Cardiac septum (tissue), 1 donor: ENCODE measurements around the gene NUP50. TPM values are rescaled to one million over a fixed set of nuclear protein-coding genes. Genes with fewer than 3 reads are reported as not detected.

Source experiments
- DNase-seq: peaks from one replicate; pipeline ENCODE4 v3.0.0-alpha.2; 2020; ENCODE audit warnings: low spot score
- intact Hi-C: fragments of 100-400 bp; cut with DNase I; formaldehyde crosslinking; loops from one replicate; pipeline ENCODE4 v1.14.0; 2022
- long read RNA-seq: library from polyadenylated mRNA; unstranded; transcript quantifications from one replicate; pipeline ENCODE4 v2.0.0, GENCODE V29; 2021
- total RNA-seq: library from RNA; stranded (reverse); fragmentation: NEBNext Ultra II Directional; extraction: Animal tissue kit (Norgen Biotek cat#: 25700); gene quantifications from one replicate; pipeline ENCODE4 v1.2.1, GENCODE V29; 2021
- donor health status: DM: no; HTN: no; CAD: no.

Gene NUP50, protein sequence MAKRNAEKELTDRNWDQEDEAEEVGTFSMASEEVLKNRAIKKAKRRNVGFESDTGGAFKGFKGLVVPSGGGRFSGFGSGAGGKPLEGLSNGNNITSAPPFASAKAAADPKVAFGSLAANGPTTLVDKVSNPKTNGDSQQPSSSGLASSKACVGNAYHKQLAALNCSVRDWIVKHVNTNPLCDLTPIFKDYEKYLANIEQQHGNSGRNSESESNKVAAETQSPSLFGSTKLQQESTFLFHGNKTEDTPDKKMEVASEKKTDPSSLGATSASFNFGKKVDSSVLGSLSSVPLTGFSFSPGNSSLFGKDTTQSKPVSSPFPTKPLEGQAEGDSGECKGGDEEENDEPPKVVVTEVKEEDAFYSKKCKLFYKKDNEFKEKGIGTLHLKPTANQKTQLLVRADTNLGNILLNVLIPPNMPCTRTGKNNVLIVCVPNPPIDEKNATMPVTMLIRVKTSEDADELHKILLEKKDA
- 13.4 TPM for total RNA-seq
- long read RNA-seq, full-length matches to known transcripts, result 16 of 19 reads
- long read RNA-seq, partial matches to known transcripts, result 0 of 19 reads
- long read RNA-seq, other reads (novel, unspliced or antisense), result 3 of 19 reads

DNA sequence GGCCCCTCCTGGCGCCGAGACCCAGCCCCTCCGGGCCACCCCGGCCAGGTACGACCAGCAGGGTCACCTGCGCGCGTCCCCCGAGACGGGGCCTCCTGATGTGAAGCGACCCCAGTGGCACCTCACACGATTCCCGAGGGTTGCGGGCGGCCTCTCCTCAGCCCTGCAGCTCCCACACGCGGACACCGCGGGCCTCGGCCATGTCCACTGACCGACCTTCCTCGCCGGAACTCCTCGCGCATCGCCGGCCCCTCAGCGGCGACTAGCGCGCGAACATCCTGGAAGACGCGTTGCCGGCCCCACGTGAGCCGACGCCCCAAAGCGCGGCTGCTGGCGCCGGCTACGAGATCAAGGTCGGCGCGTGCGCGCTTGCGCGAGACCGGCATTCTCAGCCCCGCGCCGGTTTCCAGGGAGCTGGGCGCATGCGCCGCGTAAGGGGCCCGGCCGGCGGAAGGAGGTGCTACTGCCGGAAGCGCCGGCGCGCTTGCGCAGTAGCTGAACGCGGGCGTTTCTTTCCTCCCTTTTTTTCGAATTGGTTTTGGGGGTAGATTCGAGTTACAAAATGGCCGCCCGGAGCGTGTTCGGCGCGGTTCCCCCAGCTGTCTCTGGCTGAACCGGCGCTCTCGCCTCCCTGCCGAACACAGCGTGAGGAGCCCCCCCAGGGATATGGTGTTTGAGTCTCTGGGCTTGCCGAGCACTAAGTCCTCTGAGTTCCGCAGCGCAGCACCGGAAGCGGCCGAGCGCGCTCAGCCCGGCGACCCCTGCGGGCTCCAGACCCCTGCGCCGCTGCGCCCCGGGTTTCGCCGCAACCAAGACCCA lies at the start of gene NUP50:
Gene NUP50, plus strand, starts transcription at position 475 of the 819 bp plus-strand sequence. CDS start 4,253 bp downstream, outside the sequence.
- intact Hi-C loops, result loop anchor here (10.0 kb wide), 1 partner anchor 81 kb away; the partner anchor contains the start of gene KIAA0930
- DNase-seq, result peak; percentile 98

DNA sequence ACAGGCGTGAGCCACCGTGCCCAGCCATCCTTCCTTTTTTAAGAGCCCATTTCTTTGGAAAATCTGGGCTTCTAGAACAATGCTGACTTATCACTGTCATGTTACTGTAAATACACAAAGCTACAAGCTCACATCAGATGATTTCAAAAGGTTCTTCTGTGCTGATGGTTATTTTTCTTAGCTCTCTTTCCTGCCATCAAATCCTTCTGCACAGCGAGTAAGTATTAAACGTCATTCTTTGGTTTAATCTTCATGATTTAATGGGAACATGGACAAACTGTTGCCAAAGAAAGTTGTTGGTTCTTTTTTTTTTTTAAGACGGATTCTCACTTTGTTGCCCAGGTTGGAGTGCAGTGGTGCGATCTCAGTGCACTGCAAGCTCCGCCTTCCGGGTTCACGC lies 43.3 kb upstream of the NUP50 start:
- no peak for DNase-seq
- intact Hi-C loops, result no loop called here

GRCh38 chr22:45120931-45121330 lies 42.8 kb upstream of the NUP50 start:
- no peak for DNase-seq
- intact Hi-C loops, result no loop called here

DNA sequence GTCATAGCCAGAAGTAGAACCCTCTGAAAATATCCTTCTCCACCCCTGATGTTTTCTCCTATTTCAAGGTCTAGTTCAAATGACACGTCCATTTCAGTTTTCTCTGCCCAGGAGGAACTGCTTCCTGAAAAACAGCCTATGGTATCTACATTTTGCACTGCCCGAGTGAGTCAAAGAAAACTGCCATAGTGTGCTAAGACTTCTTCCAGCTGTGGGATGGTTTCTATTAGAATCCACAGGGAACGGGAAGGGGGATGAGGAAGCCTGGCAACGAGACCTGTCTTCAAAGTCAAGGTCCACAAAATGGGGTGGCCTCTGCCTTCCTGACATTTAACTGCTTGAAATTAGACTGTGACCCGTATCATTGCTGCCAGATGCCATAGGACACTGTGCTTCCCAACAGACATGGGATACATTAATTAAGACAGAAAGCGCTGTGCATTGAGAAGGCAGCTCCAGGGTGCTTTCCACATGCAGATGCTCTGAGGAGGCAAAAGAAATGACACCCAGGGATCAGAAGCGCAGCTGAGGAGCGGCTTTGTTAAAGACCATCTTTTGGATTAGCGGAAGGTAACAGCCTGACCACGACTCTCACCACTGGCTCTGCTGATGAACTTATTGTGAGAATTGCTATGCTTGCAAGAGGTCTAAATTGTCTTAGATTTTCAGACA lies 39.4 kb upstream of the NUP50 start:
- DNase-seq, result no peak
- intact Hi-C loops, result no loop called here

DNA sequence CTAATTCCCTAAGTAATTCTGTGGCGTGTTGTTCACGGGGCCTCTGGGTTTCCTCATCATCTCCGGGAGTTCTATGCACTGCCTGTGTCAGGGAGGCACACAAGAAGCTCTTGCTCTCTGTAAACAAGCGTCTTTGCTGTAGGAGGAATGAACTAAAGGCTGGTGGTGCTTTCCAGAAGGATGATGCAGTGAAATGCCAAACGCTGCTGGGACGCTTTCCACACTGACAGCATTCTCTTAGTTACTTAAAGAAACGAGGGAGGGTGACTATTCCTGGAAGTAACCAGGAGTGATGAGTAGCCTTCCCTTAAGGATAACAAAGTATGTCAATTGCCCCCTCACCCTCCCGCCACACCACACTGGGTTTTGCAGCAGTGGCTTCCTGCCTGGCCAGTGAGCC lies 38.5 kb upstream of the NUP50 start:
- intact Hi-C loops, result no loop called here
- no peak for DNase-seq

DNA sequence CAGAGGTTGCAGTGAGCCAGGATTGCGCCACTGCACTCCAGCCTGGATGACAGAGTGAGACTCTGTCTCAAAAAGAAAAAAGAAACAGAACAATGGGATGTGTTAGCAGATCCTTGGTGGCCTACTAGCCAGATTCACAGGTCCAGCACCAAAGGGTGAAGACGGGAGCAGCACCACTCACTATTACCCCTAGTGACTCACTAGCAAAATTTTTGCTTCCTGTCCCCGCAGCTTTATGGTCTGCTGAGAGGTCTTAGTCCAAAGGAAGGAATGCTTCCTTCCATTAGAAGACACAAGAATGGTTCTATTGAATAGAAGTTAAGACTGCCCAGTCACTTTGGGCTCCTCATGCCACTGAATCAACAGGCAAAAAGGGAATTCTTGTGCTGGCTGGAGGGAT lies 35.9 kb upstream of the NUP50 start:
- intact Hi-C loops, result no loop called here
- no peak for DNase-seq

GRCh38 chr22:45129703-45130524 lies 33.8 kb upstream of the NUP50 start:
- DNase-seq, result no peak
- intact Hi-C loops, result no loop called here

DNA sequence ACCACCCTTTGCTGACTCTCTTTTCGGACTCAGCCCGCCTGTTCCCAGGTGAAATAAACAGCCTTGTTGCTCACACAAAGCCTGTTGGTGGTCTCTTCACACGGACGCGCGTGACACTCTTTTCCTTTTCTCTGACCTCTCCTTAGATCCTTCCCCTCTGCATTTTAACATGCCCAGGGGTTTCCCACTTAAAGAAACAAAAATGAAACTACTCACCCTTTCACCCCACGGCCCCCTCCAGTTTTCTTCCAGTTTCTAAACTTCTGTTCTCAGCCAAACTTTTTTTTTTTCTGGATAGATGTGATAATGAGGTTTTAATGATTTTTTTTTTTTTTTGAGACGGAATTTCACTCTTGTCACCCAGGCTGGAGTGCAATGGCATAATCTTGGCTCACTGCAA lies 32.8 kb upstream of the NUP50 start:
- intact Hi-C loops, result no loop called here
- no peak for DNase-seq

- DNase-seq, result peak; percentile 80
- intact Hi-C loops, result no loop called here
Observed at GRCh38 chr22:45131749-45132148, 32.0 kb upstream of the NUP50 start.

DNA sequence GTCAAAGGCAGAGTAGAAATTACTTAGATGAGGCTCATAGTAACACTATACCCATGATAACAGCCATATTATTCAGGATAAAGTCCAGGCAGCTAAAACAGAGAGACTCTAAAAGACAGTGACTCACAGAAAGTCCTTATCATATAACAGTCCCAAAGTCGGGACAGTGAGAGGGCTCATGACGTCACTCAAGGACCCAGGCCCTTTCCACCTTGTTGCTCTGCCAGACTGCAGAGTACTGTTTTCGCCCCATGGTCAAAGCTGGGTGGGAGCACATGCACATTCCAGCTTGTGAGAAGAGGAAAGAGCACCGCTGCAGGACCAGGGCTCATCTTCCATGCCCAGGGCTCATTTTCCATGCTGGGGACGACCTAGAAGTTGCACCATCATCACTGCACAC lies 29.4 kb upstream of the NUP50 start:
- intact Hi-C loops, result no loop called here
- no peak for DNase-seq

DNA sequence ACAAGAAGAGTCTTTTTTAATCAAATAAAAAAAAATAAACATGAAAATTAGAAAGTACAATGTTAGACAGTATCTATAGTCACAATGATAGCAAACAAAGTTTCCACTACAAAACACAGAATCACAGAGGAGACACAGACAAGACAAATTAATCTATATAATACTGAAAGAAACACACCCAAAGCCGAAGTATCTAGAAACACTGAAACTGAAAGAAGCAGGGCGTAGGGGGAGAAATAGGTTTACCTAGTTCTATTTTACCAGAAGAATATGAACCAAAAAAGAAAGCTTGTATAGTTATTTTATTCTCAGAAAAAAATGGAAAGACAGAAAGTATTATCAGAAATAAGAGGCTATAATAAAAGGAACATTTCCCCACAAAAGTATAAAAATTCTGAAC lies 27.1 kb upstream of the NUP50 start:
- intact Hi-C loops, result no loop called here
- no peak for DNase-seq

- DNase-seq, result no peak
- intact Hi-C loops, result no loop called here
Observed at GRCh38 chr22:45139693-45140092, 24.0 kb upstream of the NUP50 start.

- intact Hi-C loops, result no loop called here
- no peak for DNase-seq
Observed at GRCh38 chr22:45142376-45142775, 21.3 kb upstream of the NUP50 start.

DNA sequence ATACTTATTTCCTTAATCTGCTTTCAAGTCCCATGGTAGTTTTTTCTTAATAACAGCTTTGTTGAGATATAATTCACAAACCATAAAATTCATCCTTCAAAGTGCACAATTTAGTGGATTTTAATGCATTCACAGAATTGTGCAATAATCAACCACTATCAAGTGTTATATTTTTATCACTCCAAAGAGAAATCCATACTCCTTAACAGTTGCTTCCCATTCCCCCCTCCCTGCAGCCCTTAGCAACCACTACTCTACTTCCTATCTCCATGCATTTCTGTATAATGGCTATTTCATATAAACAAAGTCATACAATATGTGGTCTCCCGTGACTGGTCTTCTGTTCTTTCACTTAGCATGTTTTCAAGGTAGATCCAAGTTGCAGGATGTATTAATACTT lies 18.8 kb upstream of the NUP50 start:
- no peak for DNase-seq
- intact Hi-C loops, result no loop called here

GRCh38 chr22:45149671-45150070 lies 14.1 kb upstream of the NUP50 start:
- intact Hi-C loops, result no loop called here
- DNase-seq, result no peak

GRCh38 chr22:45150139-45150538 lies 13.6 kb upstream of the NUP50 start:
- intact Hi-C loops, result no loop called here

DNA sequence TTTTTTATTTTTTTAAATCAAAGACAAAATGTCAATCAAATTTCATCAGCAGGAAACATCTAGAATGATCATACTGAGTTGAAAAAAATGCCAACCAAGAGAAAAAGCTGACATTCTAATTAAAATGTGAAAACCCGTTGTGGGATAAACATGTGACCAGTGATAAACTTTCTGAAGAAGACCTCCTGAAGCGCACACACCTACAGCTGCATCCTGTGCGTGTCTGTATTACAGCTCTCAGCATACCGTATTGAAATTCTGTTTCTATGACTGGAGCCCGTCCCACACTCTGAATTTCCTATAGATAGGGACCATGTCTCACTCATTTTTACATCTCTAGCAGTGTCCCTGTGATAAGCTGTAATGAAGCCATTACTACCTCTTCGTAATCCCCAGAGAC lies 12.2 kb upstream of the NUP50 start:
- intact Hi-C loops, result no loop called here
- no peak for DNase-seq

More at GRCh38 chr22:45150139-45150538, 13.6 kb upstream of the NUP50 start:
- DNase-seq, result no peak

DNA sequence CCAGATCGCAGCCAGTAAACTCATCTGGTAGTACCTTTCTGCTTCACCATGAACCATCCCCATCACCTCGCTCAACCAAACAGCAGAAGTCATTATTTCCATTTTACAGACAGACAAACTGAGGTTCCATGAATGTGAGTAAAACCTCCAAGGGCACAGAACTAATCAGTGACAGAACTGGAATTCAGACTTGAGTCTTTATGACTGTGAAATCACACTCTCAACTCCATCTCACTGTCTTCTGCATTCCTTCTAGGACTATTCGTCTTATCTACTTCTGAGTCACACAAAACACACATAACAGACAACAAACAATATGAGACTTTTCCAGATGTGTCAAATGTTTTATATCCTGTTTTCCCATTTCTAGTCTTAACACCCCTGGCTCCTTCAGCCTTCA lies 9.3 kb upstream of the NUP50 start:
- intact Hi-C loops, result no loop called here

More for the DNA sequence above, 9.3 kb upstream of the NUP50 start:
- DNase-seq, result no peak
